Gastrocnemius medialis (tissue), 4 donors: ENCODE results near the gene MS4A10. TPM values are rescaled to one million over a fixed set of nuclear protein-coding genes. Genes with fewer than 3 reads are reported as not detected.

Experiments
- ATAC-seq, 2 donors: fragments of 150-250 bp; one replicate each; pipeline ENCODE4 v1.9.1; 2016
- DNase-seq, 2 donors: peaks; one replicate each; pipeline ENCODE4 v3.0.0-alpha.2; 2019
- H3K27ac ChIP-seq, 4 donors: fragments of 200-600 bp; sonication (generic); 1 replicate in 1 of 4; 2 replicates in 3 of 4; pipeline ENCODE4 v1.5.1; 2016 to 2018; ENCODE audit warnings: mild to moderate bottlenecking in 2 of 4, moderate library complexity in 1 of 4
- H3K27me3 ChIP-seq, 3 donors: fragments of 200-600 bp; sonication (generic) in 2 of 3; 1 replicate in 1 of 3; 2 replicates in 2 of 3; pipeline versions ENCODE4 v1.5.1 to v1.6.0; 2016 to 2019; ENCODE audit warnings: mild to moderate bottlenecking in 1 of 3, moderate library complexity in 1 of 3
- H3K36me3 ChIP-seq, 2 donors: fragments of 200-600 bp; sonication (generic) in 1 of 2; one replicate each; pipeline ENCODE4 v1.5.1; 2017 to 2018
- H3K4me1 ChIP-seq, 2 donors: fragments of 200-600 bp; sonication (generic) in 1 of 2; one replicate each; pipeline ENCODE4 v1.5.1; 2016 to 2017; ENCODE audit warnings: mild to moderate bottlenecking in 2 of 2
- H3K4me3 ChIP-seq, 4 donors: fragments of 200-600 bp; sonication (generic) in 3 of 4; 1 replicate in 1 of 4; 2 replicates in 3 of 4; pipeline ENCODE4 v1.5.1; 2016 to 2019; ENCODE audit warnings: mild to moderate bottlenecking in 2 of 4
- H3K9me3 ChIP-seq, 3 donors: fragments of 200-600 bp; sonication (generic) in 2 of 3; 1 replicate in 1 of 3; 2 replicates in 2 of 3; pipeline ENCODE4 v1.5.1; 2016 to 2019
- CTCF ChIP-seq, 5 experiments: fragments of 450-650 bp in 3 of 5; fragments of 200-600 bp in 2 of 5; sonication (generic) in 2 of 5; IDR thresholded peaks in 4 of 5; conservative IDR thresholded peaks in 1 of 5; 1 replicate in 4 of 5; 2 replicates in 1 of 5; pipeline ENCODE4 v1.5.1; 2016 to 2019; ENCODE audit warnings: antibody characterized with exemption in 5 of 5, mild to moderate bottlenecking in 3 of 5, moderate library complexity in 3 of 5
- POLR2A ChIP-seq, 2 donors: fragments of 450-650 bp; IDR thresholded peaks; one replicate each; pipeline ENCODE4 v1.6.1; 2017; ENCODE audit warnings: antibody characterized with exemption in 2 of 2, mild to moderate bottlenecking in 2 of 2, moderate library complexity in 2 of 2
- in situ Hi-C, 4 donors: fragments of 200-750 bp; cut with MboI; loops; one replicate each; pipeline versions ENCODE4 v1.15.0 to v1.8.0; 2017; ENCODE audit warnings: low sequenced_read_pairs in 4 of 4
- intact Hi-C: fragments of 100-400 bp; cut with DNase I; formaldehyde crosslinking; loops from one replicate; pipeline ENCODE4 v1.15.1; 2023; ENCODE audit warnings: low total_unique reads
- total RNA-seq, 4 donors: library from RNA; depleted of rRNA; stranded (reverse); fragments of >200 nt; gene quantifications; one replicate each; pipeline versions ENCODE4 v1.1.0 to v1.2.3, GENCODE V29; 2016

MS4A10 gene
- total RNA-seq, 4 donors from 2014 or later = not detected

GRCh38 chr11:60783911-60784310 lies 1.2 kb upstream of the MS4A10 start:
- Histone ChIP-seq H3K27ac (no peak overlapping the region), H3K27me3 (no peaks in the 10 kb centered on the region), H3K4me3 (no peak overlapping the region), H3K4me1 (no peaks in the 10 kb centered on the region), H3K36me3 (no peaks in the 10 kb centered on the region), H3K9me3 (no peaks in the 10 kb centered on the region)
- no peak for DNase-seq
- no peak for ATAC-seq
- intact Hi-C loops = no loop called here
- no peak for TF ChIP-seq POLR2A (IDR thresholded peaks at IDR 0.05)
- TF ChIP-seq CTCF (IDR thresholded peaks at IDR 0.05 in 4 of 5, conservative IDR thresholded peaks at IDR 0.05 in 1 of 5) = no peak
- in situ Hi-C loops = no loop called here

DNA sequence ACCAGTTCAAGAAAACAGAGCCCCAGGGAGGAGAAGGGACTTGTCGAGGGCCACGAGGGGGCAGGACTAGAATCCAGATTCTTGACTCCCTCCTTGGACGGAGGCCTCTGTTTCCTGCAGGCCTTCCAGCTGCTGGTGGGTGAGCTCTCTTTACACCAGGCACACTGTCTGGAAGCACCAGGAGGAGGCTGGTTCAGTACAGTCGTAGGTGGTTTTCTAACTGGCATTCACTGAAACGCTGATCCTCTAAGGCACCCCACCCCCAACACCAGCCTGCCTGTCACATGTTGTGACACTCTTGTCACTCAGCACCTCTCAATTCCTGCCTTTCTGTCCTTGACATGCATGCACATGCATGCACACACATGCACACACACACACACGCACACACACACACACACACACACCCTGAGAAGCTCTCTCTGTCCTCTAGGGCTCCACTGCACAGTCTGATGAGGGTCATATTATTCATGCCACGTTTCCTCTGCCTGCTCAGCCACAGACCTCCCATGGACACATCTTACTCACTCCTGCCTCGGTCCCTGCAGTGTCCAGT lies 751 bp downstream of the MS4A10 start:
- intact Hi-C loops (no loop called here), in situ Hi-C loops (no loop called here)
- H3K9me3 ChIP-seq = no peaks in the 10 kb centered on the region
- DNase-seq (no peak), ATAC-seq (peak in 1 of 2 donors; percentile 14)
- H3K36me3 ChIP-seq = no peaks in the 10 kb centered on the region
- no peaks in the 10 kb centered on the region for H3K4me1 ChIP-seq
- TF ChIP-seq POLR2A (IDR thresholded peaks at IDR 0.05) (no peak), CTCF (IDR thresholded peaks at IDR 0.05 in 4 of 5, conservative IDR thresholded peaks at IDR 0.05 in 1 of 5) (no peak)
- H3K27me3 ChIP-seq = no peaks in the 10 kb centered on the region
- no peak overlapping the region for H3K4me3 ChIP-seq
- no peak overlapping the region for H3K27ac ChIP-seq

DNA sequence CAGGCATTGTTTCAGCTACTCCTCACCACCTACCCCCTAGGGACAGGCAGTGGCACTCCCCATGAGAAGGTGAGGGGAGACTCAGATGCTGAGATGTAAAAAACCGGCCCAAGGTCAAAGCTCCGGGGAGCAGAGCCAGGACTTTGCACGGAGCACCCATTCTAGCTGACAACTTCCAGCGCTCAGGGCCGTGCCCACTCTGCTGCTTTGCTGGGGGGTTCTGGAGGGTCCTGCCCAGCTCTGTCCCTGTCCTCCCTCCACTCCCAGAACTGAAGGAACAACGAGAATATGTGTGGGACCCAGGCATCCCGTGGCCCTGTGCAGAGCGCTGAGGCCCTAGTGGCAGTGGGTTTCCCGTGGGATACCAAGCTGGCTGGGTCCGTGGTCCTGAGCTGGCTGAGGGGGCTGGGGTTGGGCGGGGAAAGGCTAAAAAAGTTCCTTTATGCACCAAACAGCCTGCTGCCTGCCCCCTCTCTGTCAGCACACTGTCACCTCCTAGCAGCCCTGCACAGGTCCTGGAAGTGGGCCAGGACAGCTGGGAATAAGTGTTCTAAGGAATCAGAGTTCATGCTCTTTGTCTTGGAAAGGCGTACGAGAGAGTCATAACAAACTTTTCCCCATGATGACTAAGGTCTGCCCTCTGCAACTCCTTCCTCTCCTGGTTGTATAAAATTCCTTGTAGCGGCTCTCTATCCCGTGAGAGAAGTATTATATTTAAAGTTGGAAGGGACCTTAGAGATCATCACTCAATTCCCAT lies 1.9 kb downstream of the MS4A10 start:
- H3K27me3 ChIP-seq = no peaks in the 10 kb centered on the region
- peak overlapping the region in 1 of 4 donors; percentile 60 for H3K27ac ChIP-seq
- no peaks in the 10 kb centered on the region for H3K36me3 ChIP-seq
- in situ Hi-C loops = no loop called here
- DNase-seq = peak; percentile 31 to 56
- ATAC-seq = peak; percentile 74 to 76
- H3K4me3 ChIP-seq = no peak overlapping the region
- no peaks in the 10 kb centered on the region for H3K4me1 ChIP-seq
- H3K9me3 ChIP-seq = no peaks in the 10 kb centered on the region
- TF ChIP-seq CTCF (IDR thresholded peaks at IDR 0.05 in 4 of 5, conservative IDR thresholded peaks at IDR 0.05 in 1 of 5) = no peak
- TF ChIP-seq POLR2A (IDR thresholded peaks at IDR 0.05) = no peak
- intact Hi-C loops = no loop called here

DNA sequence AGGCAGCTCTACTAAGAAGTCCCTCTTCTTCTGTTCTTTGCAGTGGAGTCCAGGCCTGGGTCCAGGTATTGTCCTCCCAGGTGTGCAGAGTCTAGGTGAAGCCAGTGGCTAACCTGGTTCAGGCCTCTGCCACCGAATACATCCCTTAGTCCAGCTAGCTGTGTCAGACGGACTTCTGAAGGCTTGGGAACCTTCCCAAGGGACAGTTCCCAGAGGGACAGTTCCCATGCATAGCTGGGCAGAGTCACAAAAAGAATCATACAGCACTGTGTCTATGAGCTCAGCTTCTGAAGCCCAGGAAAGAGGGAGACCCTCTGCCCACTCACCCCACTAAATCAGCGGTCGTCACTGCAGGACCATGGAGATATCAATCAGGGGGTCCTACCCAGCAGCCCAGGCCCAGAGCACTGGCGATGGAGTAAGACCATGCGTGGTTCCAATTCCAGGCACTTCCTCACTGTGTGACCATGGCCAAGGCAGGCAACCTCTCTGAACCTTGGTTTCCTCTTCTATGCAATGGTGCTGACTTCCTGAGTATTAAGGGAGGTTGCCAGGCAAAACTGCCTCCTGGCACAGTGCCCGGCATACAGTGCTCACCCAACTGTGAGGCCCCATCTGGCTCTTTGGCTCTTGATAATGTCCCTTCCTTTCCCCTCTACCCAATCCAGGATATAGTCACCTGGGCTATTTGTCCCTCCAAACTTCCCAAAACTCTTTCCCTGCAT lies 3.4 kb downstream of the MS4A10 start:
- Histone ChIP-seq H3K9me3 (no peaks in the 10 kb centered on the region), H3K27ac (no peak overlapping the region), H3K4me3 (no peak overlapping the region), H3K4me1 (no peaks in the 10 kb centered on the region), H3K36me3 (no peaks in the 10 kb centered on the region), H3K27me3 (no peaks in the 10 kb centered on the region)
- ATAC-seq (no peak), DNase-seq (no peak)
- intact Hi-C loops (no loop called here), in situ Hi-C loops (no loop called here)
- no peak for TF ChIP-seq POLR2A (IDR thresholded peaks at IDR 0.05)
- no peak for TF ChIP-seq CTCF (IDR thresholded peaks at IDR 0.05 in 4 of 5, conservative IDR thresholded peaks at IDR 0.05 in 1 of 5)
